ENCODE results near the gene KRT38. TPM values are rescaled to one million over a fixed set of nuclear protein-coding genes. Genes with fewer than 3 reads are reported as not detected.

Gene KRT38
- total and polyA plus RNA-seq, 2 of the 8 experiments (the other 6 are each of a cell fraction or from before 2014, with no cell fraction given): not detected

- no peak overlapping the region for H3K14ac ChIP-seq (ENCODE audit: insufficient read length)
- H3K4me3 ChIP-seq (ENCODE audit: extremely low read depth in 1 of 4, insufficient read depth in 2 of 4, low read depth in 3 of 4, low read length in 4 of 4): no peak overlapping the region
- H3K23me2 ChIP-seq (ENCODE audit: low read depth, low read length): no peaks in the 10 kb centered on the region
- H4K8ac ChIP-seq (ENCODE audit: extremely low read depth, insufficient read depth, low read length): no peak overlapping the region
- H2BK15ac ChIP-seq (ENCODE audit: low read length): no peak overlapping the region
- H3K4me2 ChIP-seq (ENCODE audit: insufficient read depth in 1 of 2, low read depth in 2 of 2, low read length in 2 of 2): no peak overlapping the region
- H3K4me1 ChIP-seq (replicated peaks in 1 of 4; ENCODE audit: control insufficient read depth in 3 of 4, insufficient read depth in 4 of 4, low read length in 3 of 4): no peaks in the 10 kb centered on the region
- no peak overlapping the region for H4K91ac ChIP-seq (replicated peaks; ENCODE audit: insufficient read length, low read length)
- H2BK5ac ChIP-seq (ENCODE audit: low read depth, low read length): no peak overlapping the region
- H2BK12ac ChIP-seq (ENCODE audit: low read depth, low read length): no peak overlapping the region
- no peaks in the 10 kb centered on the region for H3K36me3 ChIP-seq (ENCODE audit: control insufficient read depth in 2 of 4, insufficient read depth in 4 of 4, low read length in 3 of 4)
- H4K5ac ChIP-seq (ENCODE audit: insufficient read length, low read depth, low read length): no peak overlapping the region
- H3K9me3 ChIP-seq (ENCODE audit: insufficient read depth in 2 of 2, low read depth in 1 of 2, low read length in 1 of 2): no peaks in the 10 kb centered on the region
- H2BK20ac ChIP-seq (ENCODE audit: low read length): no peak overlapping the region
- H4K20me1 ChIP-seq (replicated peaks in 1 of 2; ENCODE audit: control insufficient read depth in 1 of 2, insufficient read depth in 2 of 2, low read length in 2 of 2): no peaks in the 10 kb centered on the region
- no peak overlapping the region for H3K9ac ChIP-seq (replicated peaks in 1 of 4; ENCODE audit: extremely low read depth in 1 of 4, low read depth in 3 of 4, low read length in 3 of 4)
- DNase-seq (ENCODE audit: low read depth in 1 of 2, low spot score in 2 of 2) (no peak), FAIRE-seq (no peak)
- H3K23ac ChIP-seq (ENCODE audit: insufficient read length): no peak overlapping the region
- no peak overlapping the region for H3K18ac ChIP-seq (ENCODE audit: extremely low read depth, low read length)
- no peaks in the 10 kb centered on the region for H3K79me1 ChIP-seq (ENCODE audit: low read depth, low read length)
- ChIA-PET CTCF (ENCODE audit: partially characterized antibody) (interaction anchor here (0.7 to 1.6 kb wide), 3 partner anchors 22 to 548 kb away, joined by 3 to 4 read pairs (median 4); no protein-coding TSS in a partner anchor), POLR2A (ENCODE audit: partially characterized antibody) (no interaction called here)
- no peak overlapping the region for H3K27ac ChIP-seq (ENCODE audit: low read depth, low read length)
- H3K4ac ChIP-seq (replicated peaks; ENCODE audit: insufficient read length, low read depth, low read length): no peak overlapping the region
- no peak overlapping the region for H2AFZ ChIP-seq (ENCODE audit: low read length)
- H2AK5ac ChIP-seq (ENCODE audit: low read depth, low read length): no peak overlapping the region
- H2BK120ac ChIP-seq (replicated peaks; ENCODE audit: low read depth, low read length): no peak overlapping the region
- no peak overlapping the region for H3K56ac ChIP-seq (replicated peaks; ENCODE audit: insufficient read length, low read depth, low read length)
- 83% methylated on average over 1 of the region's 1 CpG; no CpG with 5 or more reads in 1 of the 2 experiments for WGBS, 2 experiments (ENCODE audit: extremely low coverage in 1 of 2, insufficient coverage in 1 of 2, insufficient read length in 1 of 2, insufficient replicate concordance in 2 of 2, low coverage in 1 of 2, low lambda C conversion rate in 2 of 2, missing lambda C conversion rate in 1 of 2)
- H3K27me3 ChIP-seq (replicated peaks in 1 of 4; ENCODE audit: control insufficient read depth in 3 of 4, extremely low read depth in 1 of 4, insufficient read depth in 3 of 4, low read length in 3 of 4): no peaks in the 10 kb centered on the region; a peak in 1 of 7 replicates
- no peaks in the 10 kb centered on the region for H3K79me2 ChIP-seq (ENCODE audit: control insufficient read depth in 1 of 2, insufficient read depth in 2 of 2, low read length in 2 of 2)
- TF ChIP-seq TAF1 (IDR thresholded peaks at IDR 0.05; ENCODE audit: low read depth, low read length) (no peak), EZH2 (IDR thresholded peaks at IDR 0.05; ENCODE audit: low read depth, low read length, severe bottlenecking) (no peak), TEAD4 (IDR thresholded peaks at IDR 0.05; ENCODE audit: low read depth, low read length) (no peak), SP4 (IDR thresholded peaks at IDR 0.05; ENCODE audit: low read length) (no peak), ASH2L (IDR thresholded peaks at IDR 0.05; ENCODE audit: low read length) (no peak), HDAC6 (IDR thresholded peaks at IDR 0.05; ENCODE audit: low read depth, low read length) (no peak), EP300 (IDR thresholded peaks at IDR 0.05; ENCODE audit: borderline replicate concordance in 1 of 2, low read depth in 2 of 2, low read length in 2 of 2) (no peak), TCF12 (IDR thresholded peaks at IDR 0.05; ENCODE audit: low read depth, low read length) (no peak), TAF7 (optimal IDR thresholded peaks at IDR 0.05; ENCODE audit: borderline replicate concordance, low read depth, low read length) (no peak), CHD1 (IDR thresholded peaks at IDR 0.05; ENCODE audit: low read depth, low read length) (no peak)
Observed at GRCh38 chr17:41395611-41396010, 45.2 kb downstream of the KRT38 start.

Data from H1 (cell line).